GM19193 (cell line): ENCODE data around the gene NOP14.

Experiments
- POLR2A ChIP-seq: IDR thresholded peaks from 4 replicates; pipeline ENCODE4 v1.6.1; 2011; ENCODE audit not compliant: insufficient read depth, insufficient read length; ENCODE audit errors: extremely low read depth

NOP14 gene

DNA sequence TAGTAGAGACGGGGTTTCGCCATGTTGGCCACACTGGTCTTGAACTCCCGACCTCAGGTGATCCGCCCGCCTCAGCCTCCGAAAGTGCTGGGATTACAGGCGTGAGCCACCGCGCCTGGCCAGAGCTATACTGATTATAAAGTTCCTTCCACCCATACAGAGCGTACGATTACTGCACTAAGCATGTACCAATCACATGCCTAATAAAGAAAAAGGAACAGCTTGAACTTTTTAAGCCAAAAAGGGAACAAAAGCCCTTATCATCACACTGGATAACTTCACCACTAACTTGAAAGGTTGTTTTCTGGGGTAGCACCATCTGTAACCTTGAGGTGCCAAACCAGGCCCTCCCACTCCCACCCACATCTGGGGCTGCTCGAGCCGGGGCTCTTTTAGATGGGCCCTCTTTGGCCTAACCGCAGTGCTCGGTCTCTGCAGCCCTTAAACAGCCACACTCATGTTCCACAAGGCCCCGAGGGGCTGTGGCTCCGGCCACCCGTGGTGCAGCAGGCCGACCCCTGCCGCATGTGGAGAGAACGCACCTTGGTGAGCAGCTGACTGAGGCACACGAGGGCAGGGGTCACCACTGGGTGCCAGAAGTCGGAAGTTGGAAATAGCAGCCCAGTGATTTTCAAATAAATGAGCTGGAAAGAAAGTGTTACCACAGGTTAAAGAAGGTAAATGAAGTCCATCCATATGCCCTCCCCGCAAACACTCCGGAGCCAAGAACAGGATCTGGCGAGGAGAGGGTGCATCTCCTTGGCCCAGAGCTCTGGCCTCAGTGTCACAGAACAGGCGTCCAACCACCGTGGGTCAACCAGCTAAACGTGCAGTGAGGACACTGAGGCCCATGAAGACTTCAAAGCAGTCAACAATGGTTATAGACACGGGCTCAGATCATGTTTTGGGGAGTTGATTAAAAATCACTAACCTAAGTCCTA is 18.4 kb downstream of the NOP14 start:
- no peak for TF ChIP-seq POLR2A

DNA sequence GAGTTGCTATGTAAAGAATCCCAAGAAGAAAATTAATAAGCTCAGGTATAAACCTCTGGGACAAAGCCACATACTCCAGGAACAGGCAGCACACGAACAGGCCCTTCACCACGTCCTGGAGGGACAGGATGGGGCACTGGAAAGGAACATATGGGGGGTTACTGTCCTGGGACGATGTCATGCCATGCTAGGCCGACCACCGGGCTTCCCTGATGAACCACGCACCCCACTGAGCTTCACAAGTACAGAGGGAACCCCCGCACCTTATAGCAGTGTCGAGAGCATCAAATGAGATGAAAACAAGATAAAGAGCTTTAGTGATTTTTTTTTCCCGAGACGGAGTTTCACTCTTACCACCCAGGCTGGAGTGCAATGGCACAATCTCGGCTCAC is 19.1 kb downstream of the NOP14 start:
- no peak for TF ChIP-seq POLR2A

DNA sequence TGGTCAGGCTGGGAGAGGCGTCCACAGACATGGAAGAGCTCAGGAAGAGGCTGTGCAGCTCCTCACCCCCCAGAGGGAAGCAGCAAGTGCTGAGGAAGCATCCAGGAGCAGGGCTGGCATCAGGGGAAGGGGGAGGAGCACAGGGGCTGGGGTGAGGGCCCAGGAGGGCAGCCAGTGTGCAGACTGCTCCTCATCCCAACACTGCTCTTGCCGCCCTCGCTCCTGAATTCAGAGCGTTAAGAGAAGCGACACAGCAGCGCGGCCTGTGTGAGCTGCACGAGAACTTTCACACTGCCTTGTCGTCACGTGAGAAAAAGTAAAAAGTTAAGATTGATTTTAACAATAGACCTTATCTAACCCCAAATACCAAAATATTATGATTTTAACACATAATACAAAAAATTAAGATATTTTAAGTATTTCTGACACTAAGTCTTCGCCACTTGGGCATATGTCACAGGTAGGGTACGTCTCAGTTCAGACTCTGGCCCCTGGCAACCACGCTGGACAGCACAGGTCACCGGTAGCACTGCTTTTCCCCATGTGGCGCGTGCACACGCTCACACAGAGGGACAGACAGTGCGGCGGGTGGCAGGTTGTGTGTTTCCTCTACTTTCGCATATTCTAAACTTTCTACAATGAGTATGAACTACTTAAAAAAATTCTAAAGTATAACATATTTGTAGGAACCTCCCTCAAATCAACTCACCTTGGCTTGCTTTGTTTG is 19.7 kb downstream of the NOP14 start:
- TF ChIP-seq POLR2A: peak; percentile 3

GRCh38 chr4:2942532-2943363 is 20.5 kb downstream of the NOP14 start:
- peak; percentile 38 for TF ChIP-seq POLR2A

GRCh38 chr4:2942037-2942531 is 21.1 kb downstream of the NOP14 start:
- no peak for TF ChIP-seq POLR2A

DNA sequence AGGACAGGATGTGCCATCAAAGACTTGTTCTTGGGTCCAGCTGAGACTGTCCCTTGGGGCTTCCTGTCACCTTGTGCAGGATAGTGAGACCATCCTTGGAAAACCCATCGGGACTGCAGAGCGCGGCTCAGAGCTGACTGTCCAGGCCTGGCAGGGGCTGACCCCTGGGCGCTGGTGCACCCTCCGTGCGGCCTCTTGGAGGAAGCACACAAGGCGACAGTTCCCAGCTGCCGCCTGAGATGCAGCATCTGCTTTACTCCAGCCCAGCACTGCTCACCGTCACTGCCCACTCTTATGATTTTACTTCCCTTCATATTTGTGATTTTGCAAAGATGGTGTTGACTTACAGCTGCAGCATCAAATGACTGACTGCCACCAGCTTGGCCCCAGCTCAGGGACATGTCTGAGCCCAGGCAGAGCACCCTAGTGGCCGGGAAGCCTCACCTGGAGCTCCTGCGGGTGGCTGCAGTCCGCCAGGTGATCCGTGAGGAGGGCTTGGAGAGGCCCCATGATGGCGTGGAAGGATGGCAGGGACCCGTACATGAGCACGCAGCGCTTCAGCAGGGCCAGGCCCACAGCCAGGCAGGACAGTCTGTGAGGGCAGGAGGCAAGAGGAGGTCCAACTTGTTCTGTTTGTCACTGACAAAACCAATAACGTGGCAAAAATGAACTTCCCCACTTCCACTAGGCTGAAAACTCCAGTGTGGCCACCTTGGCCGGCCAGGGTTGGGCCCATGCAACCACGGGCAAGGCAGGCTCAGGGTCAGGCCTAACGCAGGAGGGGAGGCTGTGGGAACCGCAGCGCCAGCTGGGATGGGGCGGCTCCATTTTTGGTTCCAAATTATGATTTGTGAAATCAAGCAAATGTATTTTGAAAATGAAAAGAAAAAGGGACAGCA is 21.8 kb downstream of the NOP14 start:
- peak; percentile 42 for TF ChIP-seq POLR2A

GRCh38 chr4:2940267-2941137 is 22.7 kb downstream of the NOP14 start:
- no peak for TF ChIP-seq POLR2A

DNA sequence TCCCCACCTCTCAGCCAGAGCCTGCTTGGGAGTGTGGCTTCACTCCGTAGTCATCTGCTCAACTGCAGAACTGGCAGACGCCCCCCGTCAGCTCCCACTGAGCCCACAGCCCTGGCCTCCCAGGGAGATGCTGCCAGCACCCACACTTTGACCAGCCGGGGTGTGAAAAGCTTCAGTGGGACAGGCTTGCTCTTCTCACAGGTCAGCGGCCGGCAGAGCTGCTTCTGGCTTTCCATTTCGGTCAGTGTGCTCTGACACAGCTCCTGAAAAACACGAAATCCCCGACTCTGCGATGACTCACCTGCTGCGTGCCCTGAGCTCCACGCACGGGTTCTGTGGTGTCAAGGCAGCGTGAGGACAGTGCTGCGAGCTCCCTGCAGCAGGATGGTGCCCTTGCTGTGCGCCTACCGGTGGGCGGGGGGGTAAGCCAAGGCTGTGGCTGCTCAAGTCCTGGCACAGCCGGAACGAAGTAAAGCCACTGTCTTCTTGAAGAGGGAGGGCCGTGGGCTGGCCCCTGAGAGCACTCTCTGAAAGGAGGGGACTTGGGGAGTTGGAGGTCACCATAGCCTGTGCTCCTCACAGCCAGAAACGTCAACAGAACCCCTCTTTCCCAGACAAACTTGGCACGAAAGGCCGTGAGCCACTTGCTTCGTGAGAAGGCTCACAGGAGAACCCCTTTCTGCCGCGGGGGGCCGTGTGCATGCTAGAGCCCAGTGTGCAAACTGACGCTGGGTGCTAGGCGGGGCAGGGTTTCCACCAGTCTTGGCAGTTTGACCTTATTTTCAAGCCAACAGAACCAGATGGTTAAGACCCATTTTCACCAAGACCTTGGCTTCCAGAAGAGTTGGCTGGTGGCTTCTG is 23.6 kb downstream of the NOP14 start:
- TF ChIP-seq POLR2A: peak; percentile 12

DNA sequence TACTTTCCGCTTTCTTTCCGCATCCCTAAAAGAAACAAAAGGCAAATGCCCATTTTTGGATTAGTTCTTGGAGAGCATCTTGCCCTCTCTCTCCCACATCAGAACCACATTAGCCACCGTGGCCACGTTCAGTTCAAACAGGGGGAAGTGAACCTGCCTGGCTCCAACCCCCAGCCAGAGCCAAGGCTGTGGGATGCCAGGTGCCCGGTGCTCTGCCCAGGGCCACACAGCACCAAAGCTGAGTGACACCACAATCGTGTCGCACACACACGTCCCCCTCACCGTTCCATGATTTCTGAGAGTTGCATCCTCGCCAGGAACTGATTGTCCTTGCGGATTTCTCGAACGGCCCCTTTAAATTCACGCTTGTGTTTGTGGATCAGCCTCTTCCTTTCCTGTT is 24.3 kb downstream of the NOP14 start:
- peak; percentile 6 for TF ChIP-seq POLR2A

- TF ChIP-seq POLR2A: no peak
Observed at GRCh38 chr4:2937986-2938385, 25.2 kb downstream of the NOP14 start.

GRCh38 chr4:2937146-2937857 is 25.9 kb downstream of the NOP14 start:
- peak; percentile 54 for TF ChIP-seq POLR2A
